Measurements from ENCODE around the gene SCUBE1.

Gene SCUBE1

GRCh38 chr22:43249789-43250471, 93.2 kb downstream of the SCUBE1 start:
- H3K27me3 ChIP-seq (ENCODE audit: control insufficient read depth, insufficient read depth, low read length), result no peaks in the 10 kb centered on the region
- H3K9me3 ChIP-seq (ENCODE audit: control insufficient read depth, low read length), result no peaks in the 10 kb centered on the region
- H3K36me3 ChIP-seq (ENCODE audit: control insufficient read depth, insufficient read depth, low read length), result no peaks in the 10 kb centered on the region
- H2AFZ ChIP-seq, result no peak overlapping the region
- no peak overlapping the region for H3K4me3 ChIP-seq (ENCODE audit: low read depth, low read length)
- no peak for TF ChIP-seq CTCF (IDR thresholded peaks at IDR 0.05)
- no peak overlapping the region for H3K4me2 ChIP-seq (ENCODE audit: low read length)
- H3K4me1 ChIP-seq, result no peaks in the 10 kb centered on the region
- no peak overlapping the region for H3K27ac ChIP-seq
- no peaks in the 10 kb centered on the region for H3K79me2 ChIP-seq
- no peak overlapping the region for H3K9ac ChIP-seq

- Histone ChIP-seq H3K36me3 (ENCODE audit: control insufficient read depth, insufficient read depth, low read length) (no peaks in the 10 kb centered on the region), H3K79me2 (no peaks in the 10 kb centered on the region), H2AFZ (no peak overlapping the region), H3K4me3 (ENCODE audit: low read depth, low read length) (no peak overlapping the region), H3K9ac (no peak overlapping the region), H3K27me3 (ENCODE audit: control insufficient read depth, insufficient read depth, low read length) (no peaks in the 10 kb centered on the region), H3K9me3 (ENCODE audit: control insufficient read depth, low read length) (no peaks in the 10 kb centered on the region), H3K27ac (no peak overlapping the region), H3K4me2 (ENCODE audit: low read length) (no peak overlapping the region), H3K4me1 (no peaks in the 10 kb centered on the region)
- no peak for TF ChIP-seq CTCF (IDR thresholded peaks at IDR 0.05)
Observed at GRCh38 chr22:43247546-43248260, 95.5 kb downstream of the SCUBE1 start.

GRCh38 chr22:43246188-43246587, 97.0 kb downstream of the SCUBE1 start:
- no peaks in the 10 kb centered on the region for H3K79me2 ChIP-seq
- no peaks in the 10 kb centered on the region for H3K27me3 ChIP-seq (ENCODE audit: control insufficient read depth, insufficient read depth, low read length)
- H3K36me3 ChIP-seq (ENCODE audit: control insufficient read depth, insufficient read depth, low read length), result no peaks in the 10 kb centered on the region
- no peak overlapping the region for H2AFZ ChIP-seq
- TF ChIP-seq CTCF (IDR thresholded peaks at IDR 0.05), result no peak
- no peaks in the 10 kb centered on the region for H3K4me1 ChIP-seq
- no peak overlapping the region for H3K9ac ChIP-seq
- H3K4me2 ChIP-seq (ENCODE audit: low read length), result no peak overlapping the region
- H3K9me3 ChIP-seq (ENCODE audit: control insufficient read depth, low read length), result no peaks in the 10 kb centered on the region
- H3K4me3 ChIP-seq (ENCODE audit: low read depth, low read length), result no peak overlapping the region
- H3K27ac ChIP-seq, result no peak overlapping the region

DNA sequence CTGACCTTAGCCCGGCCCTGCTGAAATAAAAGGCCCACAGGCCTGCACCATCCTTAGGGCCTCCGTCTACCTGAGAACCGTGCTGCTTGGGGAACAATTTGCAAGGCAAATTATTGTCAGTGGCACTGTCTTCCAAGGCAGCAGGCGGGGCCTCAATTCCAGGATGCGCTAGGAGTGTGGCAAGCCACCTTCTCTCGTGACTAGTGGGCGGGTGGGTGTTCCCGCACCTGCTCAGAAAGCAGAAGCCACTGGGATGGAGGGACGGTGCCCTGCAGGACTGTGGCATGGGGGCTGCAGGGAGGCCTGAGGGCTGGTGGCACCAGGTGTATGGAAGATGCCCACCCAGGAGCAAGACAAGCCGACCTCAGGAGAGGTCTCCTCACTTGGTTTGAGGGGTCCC, 97.5 kb downstream of the SCUBE1 start:
- Histone ChIP-seq H3K4me3 (ENCODE audit: low read depth, low read length) (no peak overlapping the region), H3K4me2 (ENCODE audit: low read length) (no peak overlapping the region), H2AFZ (no peak overlapping the region), H3K9ac (no peak overlapping the region), H3K27me3 (ENCODE audit: control insufficient read depth, insufficient read depth, low read length) (no peaks in the 10 kb centered on the region), H3K79me2 (no peaks in the 10 kb centered on the region), H3K9me3 (ENCODE audit: control insufficient read depth, low read length) (no peaks in the 10 kb centered on the region), H3K4me1 (no peaks in the 10 kb centered on the region), H3K36me3 (ENCODE audit: control insufficient read depth, insufficient read depth, low read length) (no peaks in the 10 kb centered on the region), H3K27ac (no peak overlapping the region)
- TF ChIP-seq CTCF (IDR thresholded peaks at IDR 0.05), result no peak
